ENCODE data around the gene ZFYVE9. TPM values are rescaled to one million over a fixed set of nuclear protein-coding genes. Genes with fewer than 3 reads are reported as not detected.

The ZFYVE9 gene
- total and polyA plus RNA-seq, 2 of the 13 experiments (the other 11 are each of a cell fraction or from before 2014, with no cell fraction given): 9.2 to 19.8 TPM

DNA sequence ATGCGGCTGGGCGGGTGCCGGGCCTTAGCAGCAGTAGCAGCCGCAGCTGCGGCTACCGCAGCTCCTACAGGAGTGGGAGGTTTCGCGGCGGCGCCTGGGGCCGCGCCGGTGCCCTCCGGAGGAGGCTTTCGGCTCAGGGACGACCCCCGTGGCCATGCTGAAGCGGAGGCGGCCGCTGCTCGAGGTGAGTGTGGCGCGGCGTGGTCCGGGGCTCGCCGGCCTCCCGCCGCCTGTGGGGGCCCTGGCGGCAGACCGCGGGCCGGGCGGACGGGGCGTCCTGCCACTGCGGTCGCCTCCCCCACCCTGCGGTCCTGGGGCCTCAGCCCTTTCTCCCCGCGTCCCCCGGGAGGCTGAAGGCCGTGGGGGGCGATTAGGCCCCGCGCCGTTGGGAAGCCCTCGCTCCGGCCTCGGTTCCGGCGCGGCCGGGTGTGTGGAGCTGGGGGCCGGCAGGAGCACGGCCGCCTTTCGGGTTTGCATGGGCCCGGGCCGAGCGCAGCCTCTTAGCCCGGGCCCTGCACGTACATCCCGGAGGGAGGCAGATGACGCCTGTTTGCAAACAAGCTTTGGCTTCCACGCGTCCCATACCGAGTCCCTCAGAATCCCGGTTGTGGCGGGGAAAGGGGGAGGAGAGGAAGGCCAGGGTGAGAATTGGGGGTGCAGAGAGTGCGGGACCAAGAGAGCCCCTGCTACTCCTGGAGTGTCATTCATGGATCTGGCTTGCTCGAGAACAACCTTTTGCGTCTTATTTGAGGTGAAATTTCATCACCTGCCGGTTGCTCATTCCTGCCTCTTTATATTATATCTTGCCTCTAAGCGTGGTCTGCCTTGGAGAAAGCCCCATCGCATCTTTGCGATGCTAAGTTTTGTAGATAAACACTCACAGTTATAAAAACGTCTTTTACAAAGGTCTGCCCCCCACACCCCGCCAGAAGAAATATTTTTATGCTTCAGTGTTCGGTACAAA, 613 bp downstream of the ZFYVE9 start (continued):
- TF ChIP-seq HNRNPUL1 (IDR thresholded peaks at IDR 0.05; ENCODE audit: low read depth, low read length) (no peak), ZNF709 (CRISPR knock-in tag; IDR thresholded peaks at IDR 0.05) (no peak), NR1H2 (CRISPR knock-in tag; IDR thresholded peaks at IDR 0.05; ENCODE audit: borderline replicate concordance, low read depth) (no peak), HMG20A (CRISPR knock-in tag; IDR thresholded peaks at IDR 0.05; ENCODE audit: borderline replicate concordance) (no peak), ZNF343 (CRISPR knock-in tag; IDR thresholded peaks at IDR 0.05) (no peak), ZNF660 (CRISPR knock-in tag; IDR thresholded peaks at IDR 0.05; ENCODE audit: borderline replicate concordance, low read depth) (no peak), ZNF33A (CRISPR knock-in tag; IDR thresholded peaks at IDR 0.05; ENCODE audit: borderline replicate concordance) (no peak), ARHGAP35 (CRISPR knock-in tag; IDR thresholded peaks at IDR 0.05; ENCODE audit: borderline replicate concordance) (no peak), ZNF792 (CRISPR knock-in tag; IDR thresholded peaks at IDR 0.05) (no peak), KLF13 (CRISPR knock-in tag; IDR thresholded peaks at IDR 0.05) (no peak), NFE2L2 (IDR thresholded peaks at IDR 0.05; ENCODE audit: low read length) (no peak), ARNTL (CRISPR knock-in tag; IDR thresholded peaks at IDR 0.05) (no peak), CHD2 (IDR thresholded peaks at IDR 0.05; ENCODE audit: low read depth, low read length) (no peak), ZNF83 (CRISPR knock-in tag; IDR thresholded peaks at IDR 0.05; ENCODE audit: borderline replicate concordance) (no peak), BRCA1 (CRISPR knock-in tag; IDR thresholded peaks at IDR 0.05) (no peak), THAP11 (CRISPR knock-in tag; IDR thresholded peaks at IDR 0.05) (no peak), U2AF1 (optimal IDR thresholded peaks at IDR 0.05; ENCODE audit: low read depth, low read length) (no peak), ZNF430 (CRISPR knock-in tag; IDR thresholded peaks at IDR 0.05) (no peak; the same call in 1 of the 2 replicates), AGO2 (optimal IDR thresholded peaks at IDR 0.05; ENCODE audit: low read depth, low read length) (peak; percentile 64), KDM6A (CRISPR knock-in tag; IDR thresholded peaks at IDR 0.05; ENCODE audit: low read depth) (no peak), MAFK (conservative IDR thresholded peaks at IDR 0.05 in 1 of 2, IDR thresholded peaks at IDR 0.05 in 1 of 2; ENCODE audit: low read length in 2 of 2) (no peak)
- TF ChIP-seq, protein P1, sequence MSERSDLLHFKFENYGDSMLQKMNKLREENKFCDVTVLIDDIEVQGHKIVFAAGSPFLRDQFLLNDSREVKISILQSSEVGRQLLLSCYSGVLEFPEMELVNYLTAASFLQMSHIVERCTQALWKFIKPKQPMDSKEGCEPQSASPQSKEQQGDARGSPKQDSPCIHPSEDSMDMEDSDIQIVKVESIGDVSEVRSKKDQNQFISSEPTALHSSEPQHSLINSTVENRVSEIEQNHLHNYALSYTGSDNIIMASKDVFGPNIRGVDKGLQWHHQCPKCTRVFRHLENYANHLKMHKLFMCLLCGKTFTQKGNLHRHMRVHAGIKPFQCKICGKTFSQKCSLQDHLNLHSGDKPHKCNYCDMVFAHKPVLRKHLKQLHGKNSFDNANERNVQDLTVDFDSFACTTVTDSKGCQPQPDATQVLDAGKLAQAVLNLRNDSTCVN (CRISPR knock-in tag; IDR thresholded peaks at IDR 0.05; ENCODE audit: borderline replicate concordance): no peak
- TF ChIP-seq, protein P2, sequence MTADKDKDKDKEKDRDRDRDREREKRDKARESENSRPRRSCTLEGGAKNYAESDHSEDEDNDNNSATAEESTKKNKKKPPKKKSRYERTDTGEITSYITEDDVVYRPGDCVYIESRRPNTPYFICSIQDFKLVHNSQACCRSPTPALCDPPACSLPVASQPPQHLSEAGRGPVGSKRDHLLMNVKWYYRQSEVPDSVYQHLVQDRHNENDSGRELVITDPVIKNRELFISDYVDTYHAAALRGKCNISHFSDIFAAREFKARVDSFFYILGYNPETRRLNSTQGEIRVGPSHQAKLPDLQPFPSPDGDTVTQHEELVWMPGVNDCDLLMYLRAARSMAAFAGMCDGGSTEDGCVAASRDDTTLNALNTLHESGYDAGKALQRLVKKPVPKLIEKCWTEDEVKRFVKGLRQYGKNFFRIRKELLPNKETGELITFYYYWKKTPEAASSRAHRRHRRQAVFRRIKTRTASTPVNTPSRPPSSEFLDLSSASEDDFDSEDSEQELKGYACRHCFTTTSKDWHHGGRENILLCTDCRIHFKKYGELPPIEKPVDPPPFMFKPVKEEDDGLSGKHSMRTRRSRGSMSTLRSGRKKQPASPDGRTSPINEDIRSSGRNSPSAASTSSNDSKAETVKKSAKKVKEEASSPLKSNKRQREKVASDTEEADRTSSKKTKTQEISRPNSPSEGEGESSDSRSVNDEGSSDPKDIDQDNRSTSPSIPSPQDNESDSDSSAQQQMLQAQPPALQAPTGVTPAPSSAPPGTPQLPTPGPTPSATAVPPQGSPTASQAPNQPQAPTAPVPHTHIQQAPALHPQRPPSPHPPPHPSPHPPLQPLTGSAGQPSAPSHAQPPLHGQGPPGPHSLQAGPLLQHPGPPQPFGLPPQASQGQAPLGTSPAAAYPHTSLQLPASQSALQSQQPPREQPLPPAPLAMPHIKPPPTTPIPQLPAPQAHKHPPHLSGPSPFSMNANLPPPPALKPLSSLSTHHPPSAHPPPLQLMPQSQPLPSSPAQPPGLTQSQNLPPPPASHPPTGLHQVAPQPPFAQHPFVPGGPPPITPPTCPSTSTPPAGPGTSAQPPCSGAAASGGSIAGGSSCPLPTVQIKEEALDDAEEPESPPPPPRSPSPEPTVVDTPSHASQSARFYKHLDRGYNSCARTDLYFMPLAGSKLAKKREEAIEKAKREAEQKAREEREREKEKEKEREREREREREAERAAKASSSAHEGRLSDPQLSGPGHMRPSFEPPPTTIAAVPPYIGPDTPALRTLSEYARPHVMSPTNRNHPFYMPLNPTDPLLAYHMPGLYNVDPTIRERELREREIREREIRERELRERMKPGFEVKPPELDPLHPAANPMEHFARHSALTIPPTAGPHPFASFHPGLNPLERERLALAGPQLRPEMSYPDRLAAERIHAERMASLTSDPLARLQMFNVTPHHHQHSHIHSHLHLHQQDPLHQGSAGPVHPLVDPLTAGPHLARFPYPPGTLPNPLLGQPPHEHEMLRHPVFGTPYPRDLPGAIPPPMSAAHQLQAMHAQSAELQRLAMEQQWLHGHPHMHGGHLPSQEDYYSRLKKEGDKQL (CRISPR knock-in tag; IDR thresholded peaks at IDR 0.05; ENCODE audit: low read depth): no peak
- TF ChIP-seq, protein P3, sequence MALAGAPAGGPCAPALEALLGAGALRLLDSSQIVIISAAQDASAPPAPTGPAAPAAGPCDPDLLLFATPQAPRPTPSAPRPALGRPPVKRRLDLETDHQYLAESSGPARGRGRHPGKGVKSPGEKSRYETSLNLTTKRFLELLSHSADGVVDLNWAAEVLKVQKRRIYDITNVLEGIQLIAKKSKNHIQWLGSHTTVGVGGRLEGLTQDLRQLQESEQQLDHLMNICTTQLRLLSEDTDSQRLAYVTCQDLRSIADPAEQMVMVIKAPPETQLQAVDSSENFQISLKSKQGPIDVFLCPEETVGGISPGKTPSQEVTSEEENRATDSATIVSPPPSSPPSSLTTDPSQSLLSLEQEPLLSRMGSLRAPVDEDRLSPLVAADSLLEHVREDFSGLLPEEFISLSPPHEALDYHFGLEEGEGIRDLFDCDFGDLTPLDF (CRISPR knock-in tag; IDR thresholded peaks at IDR 0.05): no peak

Data from HepG2 (cell line).